ENCODE results near the gene FBN3.

FBN3 gene

DNA sequence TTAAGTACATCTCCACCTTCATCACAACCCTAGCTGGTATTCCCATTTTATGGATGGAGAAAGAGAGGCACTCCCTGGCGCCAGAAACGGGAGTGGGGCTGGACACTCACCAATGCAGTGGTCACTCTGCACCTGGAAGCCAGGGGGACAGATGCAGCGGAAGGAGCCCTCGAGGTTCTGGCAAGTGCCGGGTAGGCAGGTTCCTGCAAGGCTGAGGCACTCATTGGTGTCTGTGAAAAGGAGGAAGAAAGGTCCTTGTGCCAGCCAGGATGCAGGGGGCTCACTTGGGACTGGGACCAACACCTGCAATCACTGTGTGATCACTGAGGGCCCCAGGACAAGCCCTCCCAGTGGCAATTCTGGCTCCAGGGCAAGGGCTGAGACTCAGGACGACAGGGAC lies 55.1 kb downstream of the FBN3 start:
- Histone ChIP-seq H3K27me3 (ENCODE audit: insufficient read depth, poor library complexity, severe bottlenecking) (no peaks in the 10 kb centered on the region), H3K4me3 (replicated peaks; ENCODE audit: insufficient read depth, low read length) (no peak overlapping the region), H3K27ac (replicated peaks) (no peak overlapping the region)
- TF ChIP-seq SPI1 (IDR thresholded peaks at IDR 0.05; ENCODE audit: borderline replicate concordance, low read depth) (no peak), POLR2AphosphoS5 (IDR thresholded peaks at IDR 0.05; ENCODE audit: low read depth) (no peak), CTCF (IDR thresholded peaks at IDR 0.05; ENCODE audit: insufficient read depth, low read length) (no peak), GABPA (IDR thresholded peaks at IDR 0.05; ENCODE audit: low read depth) (no peak)
- TF ChIP-seq, protein P1, sequence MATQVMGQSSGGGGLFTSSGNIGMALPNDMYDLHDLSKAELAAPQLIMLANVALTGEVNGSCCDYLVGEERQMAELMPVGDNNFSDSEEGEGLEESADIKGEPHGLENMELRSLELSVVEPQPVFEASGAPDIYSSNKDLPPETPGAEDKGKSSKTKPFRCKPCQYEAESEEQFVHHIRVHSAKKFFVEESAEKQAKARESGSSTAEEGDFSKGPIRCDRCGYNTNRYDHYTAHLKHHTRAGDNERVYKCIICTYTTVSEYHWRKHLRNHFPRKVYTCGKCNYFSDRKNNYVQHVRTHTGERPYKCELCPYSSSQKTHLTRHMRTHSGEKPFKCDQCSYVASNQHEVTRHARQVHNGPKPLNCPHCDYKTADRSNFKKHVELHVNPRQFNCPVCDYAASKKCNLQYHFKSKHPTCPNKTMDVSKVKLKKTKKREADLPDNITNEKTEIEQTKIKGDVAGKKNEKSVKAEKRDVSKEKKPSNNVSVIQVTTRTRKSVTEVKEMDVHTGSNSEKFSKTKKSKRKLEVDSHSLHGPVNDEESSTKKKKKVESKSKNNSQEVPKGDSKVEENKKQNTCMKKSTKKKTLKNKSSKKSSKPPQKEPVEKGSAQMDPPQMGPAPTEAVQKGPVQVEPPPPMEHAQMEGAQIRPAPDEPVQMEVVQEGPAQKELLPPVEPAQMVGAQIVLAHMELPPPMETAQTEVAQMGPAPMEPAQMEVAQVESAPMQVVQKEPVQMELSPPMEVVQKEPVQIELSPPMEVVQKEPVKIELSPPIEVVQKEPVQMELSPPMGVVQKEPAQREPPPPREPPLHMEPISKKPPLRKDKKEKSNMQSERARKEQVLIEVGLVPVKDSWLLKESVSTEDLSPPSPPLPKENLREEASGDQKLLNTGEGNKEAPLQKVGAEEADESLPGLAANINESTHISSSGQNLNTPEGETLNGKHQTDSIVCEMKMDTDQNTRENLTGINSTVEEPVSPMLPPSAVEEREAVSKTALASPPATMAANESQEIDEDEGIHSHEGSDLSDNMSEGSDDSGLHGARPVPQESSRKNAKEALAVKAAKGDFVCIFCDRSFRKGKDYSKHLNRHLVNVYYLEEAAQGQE (IDR thresholded peaks at IDR 0.05; ENCODE audit: insufficient replicate concordance, low read depth) = no peak
- DNase-seq (ENCODE audit: low read depth in 1 of 2, low spot score in 1 of 2) = no peak

DNA sequence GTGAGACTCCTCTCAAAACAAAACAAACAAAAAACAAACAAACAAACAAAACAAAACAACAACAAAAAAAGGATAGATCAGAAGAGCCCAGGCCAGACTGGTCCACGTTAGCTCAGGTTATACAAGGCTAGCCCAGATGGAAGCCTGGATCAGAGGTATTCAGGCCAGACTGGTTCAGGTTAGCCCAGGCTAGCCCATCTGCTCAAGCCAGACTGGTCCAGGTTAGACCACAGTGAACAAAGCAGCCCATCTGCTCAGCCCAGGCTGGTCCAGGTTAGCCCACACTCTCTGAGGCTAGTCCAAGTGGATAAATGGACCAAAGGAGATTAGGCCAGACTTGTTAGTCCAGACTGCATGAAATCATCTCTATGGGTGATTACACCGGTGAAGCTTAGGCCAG lies 55.7 kb downstream of the FBN3 start:
- no peak for TF ChIP-seq POLR2AphosphoS5 (IDR thresholded peaks at IDR 0.05; ENCODE audit: low read depth)
- TF ChIP-seq GABPA (IDR thresholded peaks at IDR 0.05; ENCODE audit: low read depth) = no peak
- TF ChIP-seq, protein P1 (IDR thresholded peaks at IDR 0.05; ENCODE audit: insufficient replicate concordance, low read depth) = no peak
- no peak for TF ChIP-seq SPI1 (IDR thresholded peaks at IDR 0.05; ENCODE audit: borderline replicate concordance, low read depth)
- TF ChIP-seq CTCF (IDR thresholded peaks at IDR 0.05; ENCODE audit: insufficient read depth, low read length) = no peak
- H3K4me3 ChIP-seq (replicated peaks; ENCODE audit: insufficient read depth, low read length) = no peak overlapping the region
- H3K27me3 ChIP-seq (ENCODE audit: insufficient read depth, poor library complexity, severe bottlenecking) = no peaks in the 10 kb centered on the region
- H3K27ac ChIP-seq (replicated peaks) = no peak overlapping the region
- no peak for DNase-seq (ENCODE audit: low read depth in 1 of 2, low spot score in 1 of 2)

DNA sequence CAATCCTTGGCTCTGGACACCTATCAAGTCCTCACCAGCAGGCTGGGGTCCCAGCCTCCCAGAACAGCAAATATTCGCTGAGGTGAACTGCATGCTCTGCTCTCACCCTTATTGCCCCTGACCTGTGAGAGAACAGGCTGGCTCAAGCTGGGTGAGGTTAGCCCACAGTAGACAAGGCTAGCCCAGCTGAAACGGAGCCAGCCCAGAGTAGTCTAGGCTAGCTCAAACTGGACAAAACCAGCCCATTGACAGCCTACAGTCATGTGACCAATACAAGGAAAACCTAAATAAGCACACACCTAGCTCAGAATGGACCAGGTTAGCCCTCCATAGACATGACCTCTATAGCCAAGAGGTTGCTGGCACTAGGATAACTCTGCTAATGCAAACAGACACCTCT lies 58.4 kb downstream of the FBN3 start:
- DNase-seq (ENCODE audit: low read depth in 1 of 2, low spot score in 1 of 2) = no peak
- Histone ChIP-seq H3K27me3 (ENCODE audit: insufficient read depth, poor library complexity, severe bottlenecking) (no peaks in the 10 kb centered on the region), H3K27ac (replicated peaks) (no peak overlapping the region), H3K4me3 (replicated peaks; ENCODE audit: insufficient read depth, low read length) (no peak overlapping the region)
- TF ChIP-seq POLR2AphosphoS5 (IDR thresholded peaks at IDR 0.05; ENCODE audit: low read depth) (no peak), GABPA (IDR thresholded peaks at IDR 0.05; ENCODE audit: low read depth) (no peak), SPI1 (IDR thresholded peaks at IDR 0.05; ENCODE audit: borderline replicate concordance, low read depth) (no peak), CTCF (IDR thresholded peaks at IDR 0.05; ENCODE audit: insufficient read depth, low read length) (no peak)
- TF ChIP-seq, protein P1 (IDR thresholded peaks at IDR 0.05; ENCODE audit: insufficient replicate concordance, low read depth) = no peak
